Suppressor macrophage treated with lipopolysaccharide for 1 hour (primary cell): ENCODE measurements around the gene KRT74.

Experiments
- DNase-seq, 3 donors: peaks; one replicate each; pipeline ENCODE4 v3.0.0-alpha.2; 2020 to 2022

The KRT74 gene

GRCh38 chr12:52573743-52574142 lies at the start of gene KRT74:
KRT74 (minus strand) TSS chr12:52573843; CDS start chr12:52573777, 66 bp downstream.
- no peak for DNase-seq

- no peak for DNase-seq
Measured at GRCh38 chr12:52622349-52622748, 48.7 kb upstream of the KRT74 start.

GRCh38 chr12:52618866-52619265 lies 45.2 kb upstream of the KRT74 start:
- no peak for DNase-seq

GRCh38 chr12:52618216-52618615 lies 44.6 kb upstream of the KRT74 start, which contains the start of gene KRT73:
KRT73 (minus strand) TSS chr12:52618559; CDS start chr12:52618524, 35 bp downstream.
- no peak for DNase-seq

DNA sequence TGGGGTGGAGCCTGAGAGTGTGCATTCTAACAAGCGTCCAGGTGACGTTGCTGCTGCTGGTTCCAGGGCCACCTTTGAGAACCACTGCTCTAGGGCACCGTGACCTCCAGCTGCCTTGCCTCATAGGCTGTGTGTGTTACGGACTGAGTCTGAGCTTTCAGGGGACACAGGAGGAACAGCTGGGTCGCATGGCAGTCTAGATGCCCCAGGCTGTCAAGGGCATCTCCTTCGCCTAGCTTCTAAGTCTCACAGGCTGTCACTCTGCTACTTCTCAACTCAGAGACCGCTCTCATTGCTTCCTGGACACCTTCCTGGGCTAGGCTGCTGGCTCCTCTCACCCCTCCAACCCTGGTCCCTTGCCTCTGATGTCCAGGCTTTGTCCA lies 43.8 kb upstream of the KRT74 start:
- no peak for DNase-seq

GRCh38 chr12:52616680-52617402 lies 43.2 kb upstream of the KRT74 start:
- DNase-seq = no peak

DNA sequence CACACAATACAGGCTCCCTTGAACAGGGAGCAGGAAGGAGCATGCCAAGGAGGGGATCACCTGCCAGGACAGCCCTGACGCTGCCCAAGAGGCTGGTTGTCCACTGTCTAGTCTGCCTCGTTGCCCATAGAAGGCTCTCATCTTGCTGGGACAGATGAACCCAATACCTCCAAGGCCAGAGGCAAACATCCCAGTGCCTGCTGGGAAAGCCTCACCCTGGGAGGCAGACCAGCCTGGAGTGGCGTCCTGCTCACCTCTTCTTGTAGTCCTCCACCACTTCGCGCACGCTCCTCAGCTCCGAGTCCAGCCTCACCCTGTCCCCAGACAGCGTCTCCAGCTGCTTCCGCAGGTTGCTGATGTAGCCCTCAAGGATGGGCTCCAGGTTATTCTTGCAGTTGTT lies 42.3 kb upstream of the KRT74 start:
- no peak for DNase-seq

GRCh38 chr12:52615208-52615868 lies 41.7 kb upstream of the KRT74 start:
- DNase-seq = peak; percentile 67 to 77 (median 73)

DNA sequence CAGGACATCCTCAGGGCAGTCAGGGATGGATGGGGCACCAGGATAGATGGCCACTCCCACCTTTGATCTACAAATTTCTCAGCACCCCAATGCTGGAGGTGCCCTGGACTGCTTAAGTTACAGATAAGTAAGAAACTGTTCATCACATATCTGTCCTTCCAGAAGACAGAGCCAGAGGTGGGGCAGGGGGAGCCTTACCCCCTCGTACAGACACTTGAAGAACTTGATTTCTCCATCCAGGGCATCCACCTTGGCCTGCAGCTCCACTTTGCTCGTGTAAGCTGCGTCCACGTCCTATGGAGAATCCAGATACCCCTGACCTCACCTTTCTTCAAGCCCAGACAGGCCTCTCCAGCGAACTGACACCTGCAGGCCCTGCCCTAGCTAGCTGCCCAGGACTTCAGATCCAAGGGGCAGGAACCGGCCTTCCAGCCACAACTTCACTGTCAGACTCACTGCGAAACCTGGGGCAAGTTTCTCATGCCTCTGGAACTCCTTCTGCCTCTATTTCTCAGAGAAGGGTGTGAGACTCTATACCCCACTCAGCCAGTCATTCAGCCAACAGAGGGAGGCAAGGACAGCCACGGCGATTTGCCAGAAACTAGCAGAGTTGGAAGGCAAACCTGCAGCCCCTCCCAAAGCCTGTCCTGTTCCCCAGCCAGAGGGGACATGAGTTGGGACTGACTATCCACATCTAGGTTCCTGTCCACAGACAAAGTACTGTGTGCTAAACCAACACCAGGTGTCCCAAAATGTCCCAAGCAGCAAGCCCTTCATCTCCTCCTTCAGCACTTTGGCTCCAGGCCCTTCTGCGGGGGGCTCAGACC lies 41.0 kb upstream of the KRT74 start:
- no peak for DNase-seq

GRCh38 chr12:52613384-52614030 lies 39.9 kb upstream of the KRT74 start:
- DNase-seq = no peak

GRCh38 chr12:52612431-52613383 lies 39.1 kb upstream of the KRT74 start:
- no peak for DNase-seq

- no peak for DNase-seq
Measured at GRCh38 chr12:52611080-52611468, 37.4 kb upstream of the KRT74 start.

DNA sequence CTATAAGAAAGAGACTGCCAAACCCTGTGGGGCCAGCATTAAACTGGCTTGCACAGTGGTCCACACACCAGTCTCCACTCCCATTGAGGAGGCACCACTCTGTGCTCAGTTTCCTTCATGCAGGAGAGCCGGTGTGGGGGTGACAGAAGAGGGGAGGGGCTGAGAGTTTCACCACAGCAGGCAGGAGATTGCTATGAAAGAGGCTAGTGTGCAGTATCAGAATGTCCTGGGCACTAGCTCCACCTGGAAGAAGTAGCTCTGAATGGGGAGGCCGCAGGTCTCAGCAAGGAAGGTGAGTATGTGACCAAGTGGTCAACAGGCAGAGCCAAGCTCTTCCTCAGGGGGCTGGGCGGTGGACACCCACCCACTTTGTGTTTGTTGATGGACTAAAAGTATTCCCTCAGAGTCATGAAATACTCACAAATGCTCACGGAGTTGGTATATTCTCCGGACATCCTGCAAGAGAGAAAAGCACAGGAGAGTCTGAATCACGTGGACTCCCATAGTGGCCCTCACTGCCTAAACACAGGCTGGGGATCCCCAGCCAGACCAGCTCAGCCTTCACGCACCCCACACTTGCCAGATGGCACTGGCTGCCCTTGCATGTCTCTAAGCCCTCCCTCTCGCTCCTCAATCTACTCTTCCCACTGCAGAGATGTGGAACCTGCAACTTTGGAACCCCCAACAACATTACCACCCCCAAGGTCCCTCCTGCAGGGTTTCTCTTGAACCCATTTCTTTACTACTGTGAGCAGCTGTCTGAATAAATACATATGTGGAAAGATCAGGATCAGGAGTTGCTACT lies 35.4 kb upstream of the KRT74 start:
- DNase-seq = no peak

DNA sequence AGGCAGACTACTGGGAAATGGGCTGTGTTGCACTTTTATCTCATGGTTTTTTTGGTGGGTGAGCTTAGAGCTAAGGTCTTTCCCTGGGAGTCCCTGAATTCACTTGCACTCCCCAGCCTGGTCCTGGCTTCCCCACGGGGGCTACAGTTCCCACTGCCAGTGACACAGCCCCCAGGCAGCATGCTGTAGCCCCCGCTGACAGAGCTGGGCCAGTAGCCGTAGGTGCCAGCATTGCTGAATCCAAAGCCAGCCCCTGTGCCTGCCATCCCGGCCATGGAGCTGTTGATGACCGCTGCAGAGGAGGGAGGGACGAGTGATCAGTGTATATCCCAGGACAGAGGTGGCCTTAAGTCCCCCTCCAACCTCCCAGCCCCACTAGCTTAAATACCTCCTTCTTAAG lies 34.5 kb upstream of the KRT74 start:
- DNase-seq = no peak

- DNase-seq = no peak
Measured at GRCh38 chr12:52607314-52607713, 33.7 kb upstream of the KRT74 start.

GRCh38 chr12:52606581-52607218 lies 33.1 kb upstream of the KRT74 start:
- DNase-seq = no peak

- no peak for DNase-seq
Measured at GRCh38 chr12:52606096-52606495, 32.5 kb upstream of the KRT74 start.

GRCh38 chr12:52605542-52605941 lies 31.9 kb upstream of the KRT74 start:
- no peak for DNase-seq

- DNase-seq = no peak
Measured at GRCh38 chr12:52604859-52605258, 31.2 kb upstream of the KRT74 start.

- no peak for DNase-seq
Measured at GRCh38 chr12:52603314-52603713, 29.7 kb upstream of the KRT74 start.

GRCh38 chr12:52602552-52602951 lies 28.9 kb upstream of the KRT74 start:
- no peak for DNase-seq
